Breast epithelium (tissue), 4 donors: ENCODE measurements around the gene NPEPPS. TPM values are rescaled to one million over a fixed set of nuclear protein-coding genes. Genes with fewer than 3 reads are reported as not detected.

Experiments
- DNase-seq, 2 donors: peaks; one replicate each; pipeline ENCODE4 v3.0.0-alpha.2; 2019; ENCODE audit warnings: low spot score in 2 of 2
- H3K27ac ChIP-seq, 2 donors: fragments of 200-600 bp; sonication (generic) in 1 of 2; one replicate each; pipeline ENCODE4 v1.5.1; 2016 to 2019; ENCODE audit warnings: mild to moderate bottlenecking in 1 of 2
- H3K27me3 ChIP-seq, 2 donors: fragments of 200-600 bp; sonication (generic) in 1 of 2; one replicate each; pipeline versions ENCODE4 v1.5.1 to v1.6.0; 2017 to 2019; ENCODE audit warnings: control low read depth in 1 of 2, mild to moderate bottlenecking in 1 of 2
- H3K36me3 ChIP-seq: fragments of 200-600 bp; one replicate; pipeline ENCODE4 v1.5.1; 2019
- H3K4me1 ChIP-seq, 2 donors: fragments of 200-600 bp; sonication (generic); one replicate each; pipeline ENCODE4 v1.5.1; 2016 to 2019; ENCODE audit warnings: control low read depth in 1 of 2
- H3K4me3 ChIP-seq, 3 donors: fragments of 200-600 bp; sonication (generic); 1 replicate in 2 of 3; 2 replicates in 1 of 3; pipeline ENCODE4 v1.5.1; 2016 to 2019; ENCODE audit warnings: mild to moderate bottlenecking in 3 of 3, moderate library complexity in 2 of 3
- H3K9me3 ChIP-seq, 2 donors: fragments of 200-600 bp; sonication (generic) in 1 of 2; one replicate each; pipeline ENCODE4 v1.5.1; 2016 to 2019; ENCODE audit warnings: control low read depth in 1 of 2
- CTCF ChIP-seq, 3 donors: fragments of 450-650 bp; IDR thresholded peaks; one replicate each; pipeline ENCODE4 v1.5.1; 2016 to 2017; ENCODE audit warnings: antibody characterized with exemption in 3 of 3, mild to moderate bottlenecking in 3 of 3, moderate library complexity in 3 of 3
- POLR2A ChIP-seq: fragments of 450-650 bp; IDR thresholded peaks from one replicate; pipeline ENCODE4 v1.6.1; 2016; ENCODE audit warnings: antibody characterized with exemption, mild to moderate bottlenecking, moderate library complexity
- POLR2AphosphoS5 ChIP-seq, 3 donors: sonication (generic); formaldehyde crosslinking; IDR thresholded peaks; one replicate each; pipeline ENCODE4 v1.6.1; 2017; ENCODE audit warnings: antibody characterized with exemption in 3 of 3
- intact Hi-C: fragments of 100-400 bp; cut with DNase I; formaldehyde crosslinking; loops from one replicate; pipeline ENCODE4 v1.15.1; 2023; ENCODE audit warnings: low total_unique reads
- total RNA-seq, 3 donors: library from RNA; depleted of rRNA; stranded (reverse); fragments of >200 nt; gene quantifications; one replicate each; pipeline ENCODE4 v1.1.0, GENCODE V29; 2016

NPEPPS gene
- total RNA-seq, 3 donors from 2014 or later: 106 to 130 (median 117) TPM

- H3K9me3 ChIP-seq: no peaks in the 10 kb centered on the region
- peak; percentile 100 for DNase-seq
- intact Hi-C loops: no loop called here
- peak within 1 kb of the TSS; percentile 87 to 93 for H3K27ac ChIP-seq
- H3K27me3 ChIP-seq: no peaks in the 10 kb centered on the region
- H3K36me3 ChIP-seq: no peaks in the 10 kb centered on the region
- TF ChIP-seq CTCF (IDR thresholded peaks at IDR 0.05): no peak
- peak; percentile 89 to 95 (median 92) for TF ChIP-seq POLR2AphosphoS5 (IDR thresholded peaks at IDR 0.05)
- peak; percentile 38 for TF ChIP-seq POLR2A
- H3K4me1 ChIP-seq: peaks cover 0 to under 1% of the 10 kb centered on the region in 2 donors
- H3K4me3 ChIP-seq: peak within 1 kb of the TSS; percentile 90 to 95 (median 93)
Observed at GRCh38 chr17:47649153-47649971, 118.5 kb downstream of the NPEPPS start, which contains the start of gene KPNB1. TSS of gene KPNB1 (plus strand) at chr17:47649919. CDS start at chr17:47650245, 326 bp downstream.

- Histone ChIP-seq H3K27ac (peak overlapping the region; percentile 87 to 93), H3K27me3 (no peaks in the 10 kb centered on the region), H3K4me3 (peak overlapping the region; percentile 90 to 95 (median 93)), H3K4me1 (peaks cover 0 to 7% of the 10 kb centered on the region in 2 donors), H3K36me3 (no peaks in the 10 kb centered on the region), H3K9me3 (no peaks in the 10 kb centered on the region)
- intact Hi-C loops: no loop called here
- peak in 1 of 2 donors; percentile 52 for DNase-seq
- TF ChIP-seq CTCF (IDR thresholded peaks at IDR 0.05) (no peak), POLR2A (no peak), POLR2AphosphoS5 (IDR thresholded peaks at IDR 0.05) (no peak)
Observed at GRCh38 chr17:47649972-47650524, 119.1 kb downstream of the NPEPPS start.

GRCh38 chr17:47650525-47651522 lies 119.9 kb downstream of the NPEPPS start:
- no peaks in the 10 kb centered on the region for H3K36me3 ChIP-seq
- no peaks in the 10 kb centered on the region for H3K9me3 ChIP-seq
- peak; percentile 94 to 96 for DNase-seq
- TF ChIP-seq POLR2A: no peak
- no peak for TF ChIP-seq POLR2AphosphoS5 (IDR thresholded peaks at IDR 0.05)
- TF ChIP-seq CTCF (IDR thresholded peaks at IDR 0.05): no peak
- H3K27me3 ChIP-seq: no peaks in the 10 kb centered on the region
- intact Hi-C loops: no loop called here
- H3K27ac ChIP-seq: peak overlapping the region; percentile 87 to 93
- H3K4me3 ChIP-seq: peak overlapping the region; percentile 90 to 95 (median 93)
- peaks cover 0 to 7% of the 10 kb centered on the region in 2 donors for H3K4me1 ChIP-seq

GRCh38 chr17:47651704-47652103 lies 120.8 kb downstream of the NPEPPS start:
- Histone ChIP-seq H3K4me1 (peaks cover 0 to 7% of the 10 kb centered on the region in 2 donors), H3K27me3 (no peaks in the 10 kb centered on the region), H3K27ac (no peak overlapping the region), H3K9me3 (no peaks in the 10 kb centered on the region), H3K4me3 (peak overlapping the region in 1 of 3 donors; percentile 90), H3K36me3 (no peaks in the 10 kb centered on the region)
- intact Hi-C loops: no loop called here
- TF ChIP-seq POLR2A: no peak
- no peak for TF ChIP-seq POLR2AphosphoS5 (IDR thresholded peaks at IDR 0.05)
- TF ChIP-seq CTCF (IDR thresholded peaks at IDR 0.05): no peak
- no peak for DNase-seq
